HepG2 (cell line): ENCODE results near the gene ZFP36. TPM values are rescaled to one million over a fixed set of nuclear protein-coding genes. Genes with fewer than 3 reads are reported as not detected.
A peak's percentile ranks its signal among the peaks of the same experiment; 100 is the strongest.

Experiments used
- CHD2 ChIP-seq: IDR thresholded peaks from 2 replicates; pipeline ENCODE4 v1.6.1; 2011; ENCODE audit warnings: low read depth, low read length, improper control_type of control experiment
- FOSL1 ChIP-seq: sonication (generic); formaldehyde crosslinking; IDR thresholded peaks from 2 replicates; pipeline ENCODE4 v1.9.0; 2021; ENCODE audit warnings: missing genetic modification reagents, borderline replicate concordance
- KDM2A ChIP-seq: sonication (generic); formaldehyde crosslinking; IDR thresholded peaks from 2 replicates; pipeline ENCODE4 v1.4.0; 2020; ENCODE audit warnings: low read depth, missing genetic modification reagents, borderline replicate concordance
- NCOA5 ChIP-seq: sonication (generic); formaldehyde crosslinking; IDR thresholded peaks from 2 replicates; pipeline ENCODE4 v1.4.0; 2020; ENCODE audit warnings: missing genetic modification reagents
- NPAS2 ChIP-seq: sonication (generic); formaldehyde crosslinking; IDR thresholded peaks from 2 replicates; pipeline ENCODE4 v1.8.0; 2022; ENCODE audit warnings: mild to moderate bottlenecking, missing genetic modification reagents, borderline replicate concordance
- TBX3 ChIP-seq: fragments of 450-650 bp; IDR thresholded peaks from 2 replicates; pipeline ENCODE4 v1.6.1; 2017; ENCODE audit warnings: antibody characterized with exemption, mild to moderate bottlenecking, inconsistent platforms, borderline replicate concordance
- TOPORS ChIP-seq: sonication (generic); formaldehyde crosslinking; IDR thresholded peaks from 2 replicates; pipeline ENCODE4 v1.8.0; 2023; ENCODE audit warnings: mild to moderate bottlenecking, missing genetic modification reagents
- ZKSCAN8 ChIP-seq: IDR thresholded peaks from 2 replicates; pipeline ENCODE4 v1.6.1; 2016; ENCODE audit warnings: borderline replicate concordance, missing genetic modification reagents, missing compliant biosample characterization
- ZNF343 ChIP-seq: sonication (generic); formaldehyde crosslinking; IDR thresholded peaks from 2 replicates; pipeline ENCODE4 v1.4.0; 2020; ENCODE audit warnings: mild to moderate bottlenecking, missing genetic modification reagents
- polyA plus RNA-seq, 8 experiments: library from polyadenylated mRNA; depleted of rRNA in 3 of 8; stranded (reverse) in 7 of 8; unstranded in 1 of 8; fragments of >200 nt; fragmentation: Illumina TruSeq in 4 of 8; extraction: Trizol in 4 of 8; gene quantifications; 2 replicates each; pipeline versions ENCODE4 v1.2.1 to v1.2.3, GENCODE V29; 2011 to 2016; ENCODE audit warnings: low read depth in 4 of 8, missing spikeins in 1 of 8, mixed read lengths in 1 of 8; ENCODE audit not compliant: insufficient read depth in 1 of 8
- total RNA-seq, 5 experiments: library from RNA; depleted of rRNA; stranded (reverse); fragments of >200 nt; fragmentation: Illumina TruSeq; extraction: Trizol; gene quantifications; 2 replicates each; pipeline ENCODE4 v1.2.3, GENCODE V29; 2016; ENCODE audit warnings: low read depth in 1 of 5
- TF ChIP-seq, protein P1 (sequence below): sonication (generic); formaldehyde crosslinking; IDR thresholded peaks from 2 replicates; pipeline ENCODE4 v1.8.0; 2022; ENCODE audit warnings: missing genetic modification reagents, mild to moderate bottlenecking, inconsistent platforms, borderline replicate concordance
- TF ChIP-seq, protein P2 (sequence below): sonication (generic); formaldehyde crosslinking; IDR thresholded peaks from 2 replicates; pipeline ENCODE4 v1.5.0; 2020; ENCODE audit warnings: mild to moderate bottlenecking, missing genetic modification reagents
- TF ChIP-seq, protein P3 (sequence below): sonication (generic); formaldehyde crosslinking; IDR thresholded peaks from 2 replicates; pipeline ENCODE4 v1.8.0; 2023; ENCODE audit warnings: mild to moderate bottlenecking, missing genetic modification reagents
- TF ChIP-seq, protein P4 (sequence below), 2 experiments: fragments of 450-650 bp in 1 of 2; sonication (generic) in 1 of 2; formaldehyde crosslinking; IDR thresholded peaks; 2 replicates each; pipeline versions ENCODE4 v1.5.0 to v1.8.0; 2020 to 2022; ENCODE audit warnings: mild to moderate bottlenecking in 1 of 2, missing genetic modification reagents in 1 of 2
- TF ChIP-seq, protein P5 (sequence below): sonication (generic); formaldehyde crosslinking; IDR thresholded peaks from 2 replicates; pipeline ENCODE4 v1.4.0; 2020; ENCODE audit warnings: missing genetic modification reagents, borderline replicate concordance
- TF ChIP-seq, protein P6 (sequence below): sonication (generic); formaldehyde crosslinking; IDR thresholded peaks from 2 replicates; pipeline ENCODE4 v1.5.1; 2020; ENCODE audit warnings: mild to moderate bottlenecking, missing genetic modification reagents, moderate library complexity

Gene ZFP36
- total and polyA plus RNA-seq, 2 of the 13 experiments (the other 11 are each of a cell fraction or from before 2014, with no cell fraction given), result 1.4 to 1.7 TPM

DNA sequence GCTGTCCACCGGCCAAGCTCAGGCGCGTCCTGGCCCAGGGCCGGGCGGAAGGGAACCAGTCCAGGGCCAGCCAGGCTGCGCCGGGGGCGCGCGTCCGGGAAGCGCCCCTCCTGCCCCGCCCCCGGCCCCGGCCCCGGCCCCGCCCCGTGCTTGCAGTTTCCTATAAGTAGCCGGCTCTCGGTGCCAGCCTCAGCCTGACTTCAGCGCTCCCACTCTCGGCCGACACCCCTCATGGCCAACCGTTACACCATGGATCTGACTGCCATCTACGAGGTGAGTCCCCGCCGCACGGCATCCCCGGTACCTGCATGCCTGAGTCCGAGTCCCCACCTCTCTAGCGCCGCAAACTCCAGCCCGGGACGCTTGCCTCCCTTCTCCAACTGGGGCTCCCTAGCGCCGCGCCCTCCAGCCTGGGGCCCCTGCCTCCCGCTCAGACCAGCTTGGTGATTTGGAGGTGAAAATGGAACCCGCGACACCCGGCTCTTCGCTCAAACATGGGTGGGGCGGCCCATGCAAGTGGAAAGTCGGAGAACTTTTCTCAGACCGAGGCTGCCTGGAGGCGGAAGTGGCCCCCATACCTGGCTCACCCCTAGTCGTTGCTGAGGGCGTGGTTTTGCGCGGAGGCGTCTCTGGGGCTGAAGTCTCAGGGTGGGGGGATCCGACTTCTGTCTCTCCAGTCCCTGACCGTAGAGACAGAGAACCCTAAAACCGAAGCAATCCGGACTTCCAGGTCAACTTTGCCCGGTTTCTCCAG is at the start of gene ZFP36 (continued):
- TF ChIP-seq, protein P1, sequence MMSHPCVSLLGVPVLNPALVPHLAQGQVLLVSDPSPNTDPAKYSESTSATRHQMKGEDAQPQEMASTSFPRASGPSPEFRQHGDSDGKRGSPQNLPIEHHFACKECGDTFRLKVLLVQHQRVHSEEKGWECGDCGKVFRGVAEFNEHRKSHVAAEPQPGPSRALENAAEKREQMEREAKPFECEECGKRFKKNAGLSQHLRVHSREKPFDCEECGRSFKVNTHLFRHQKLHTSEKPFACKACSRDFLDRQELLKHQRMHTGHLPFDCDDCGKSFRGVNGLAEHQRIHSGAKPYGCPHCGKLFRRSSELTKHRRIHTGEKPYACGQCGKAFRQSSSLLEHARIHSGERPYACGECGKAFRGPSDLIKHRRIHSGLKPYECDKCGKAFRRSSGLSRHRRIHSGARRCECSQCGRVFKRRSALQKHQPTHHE (CRISPR knock-in tag), result 0 out of 2 replicates have a peak, but pooled peaks have one; percentile 25
- TF ChIP-seq CHD2 (no peak), FOSL1 (no peak), NPAS2 (no peak), ZKSCAN8 (CRISPR knock-in tag) (no peak), KDM2A (CRISPR knock-in tag) (peak; percentile 7; the same call in 1 of the 2 replicates), ZNF343 (CRISPR knock-in tag) (no peak), NCOA5 (CRISPR knock-in tag) (no peak), TOPORS (no peak), TBX3 (no peak)
- TF ChIP-seq, protein P2, sequence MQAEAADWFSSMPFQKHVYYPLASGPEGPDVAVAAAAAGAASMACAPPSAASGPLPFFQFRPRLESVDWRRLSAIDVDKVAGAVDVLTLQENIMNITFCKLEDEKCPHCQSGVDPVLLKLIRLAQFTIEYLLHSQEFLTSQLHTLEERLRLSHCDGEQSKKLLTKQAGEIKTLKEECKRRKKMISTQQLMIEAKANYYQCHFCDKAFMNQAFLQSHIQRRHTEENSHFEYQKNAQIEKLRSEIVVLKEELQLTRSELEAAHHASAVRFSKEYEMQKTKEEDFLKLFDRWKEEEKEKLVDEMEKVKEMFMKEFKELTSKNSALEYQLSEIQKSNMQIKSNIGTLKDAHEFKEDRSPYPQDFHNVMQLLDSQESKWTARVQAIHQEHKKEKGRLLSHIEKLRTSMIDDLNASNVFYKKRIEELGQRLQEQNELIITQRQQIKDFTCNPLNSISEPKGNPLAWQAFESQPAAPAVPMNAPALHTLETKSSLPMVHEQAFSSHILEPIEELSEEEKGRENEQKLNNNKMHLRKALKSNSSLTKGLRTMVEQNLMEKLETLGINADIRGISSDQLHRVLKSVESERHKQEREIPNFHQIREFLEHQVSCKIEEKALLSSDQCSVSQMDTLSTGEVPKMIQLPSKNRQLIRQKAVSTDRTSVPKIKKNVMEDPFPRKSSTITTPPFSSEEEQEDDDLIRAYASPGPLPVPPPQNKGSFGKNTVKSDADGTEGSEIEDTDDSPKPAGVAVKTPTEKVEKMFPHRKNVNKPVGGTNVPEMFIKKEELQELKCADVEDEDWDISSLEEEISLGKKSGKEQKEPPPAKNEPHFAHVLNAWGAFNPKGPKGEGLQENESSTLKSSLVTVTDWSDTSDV (CRISPR knock-in tag), result no peak
- TF ChIP-seq, protein P3, sequence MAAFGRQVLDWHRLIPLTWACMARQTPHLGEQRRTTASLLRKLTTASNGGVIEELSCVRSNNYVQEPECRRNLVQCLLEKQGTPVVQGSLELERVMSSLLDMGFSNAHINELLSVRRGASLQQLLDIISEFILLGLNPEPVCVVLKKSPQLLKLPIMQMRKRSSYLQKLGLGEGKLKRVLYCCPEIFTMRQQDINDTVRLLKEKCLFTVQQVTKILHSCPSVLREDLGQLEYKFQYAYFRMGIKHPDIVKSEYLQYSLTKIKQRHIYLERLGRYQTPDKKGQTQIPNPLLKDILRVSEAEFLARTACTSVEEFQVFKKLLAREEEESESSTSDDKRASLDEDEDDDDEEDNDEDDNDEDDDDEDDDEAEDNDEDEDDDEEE, result peak; percentile 80; the same call in 1 of the 2 replicates
- TF ChIP-seq, protein P4, sequence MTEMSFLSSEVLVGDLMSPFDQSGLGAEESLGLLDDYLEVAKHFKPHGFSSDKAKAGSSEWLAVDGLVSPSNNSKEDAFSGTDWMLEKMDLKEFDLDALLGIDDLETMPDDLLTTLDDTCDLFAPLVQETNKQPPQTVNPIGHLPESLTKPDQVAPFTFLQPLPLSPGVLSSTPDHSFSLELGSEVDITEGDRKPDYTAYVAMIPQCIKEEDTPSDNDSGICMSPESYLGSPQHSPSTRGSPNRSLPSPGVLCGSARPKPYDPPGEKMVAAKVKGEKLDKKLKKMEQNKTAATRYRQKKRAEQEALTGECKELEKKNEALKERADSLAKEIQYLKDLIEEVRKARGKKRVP (CRISPR knock-in tag; IDR thresholded peaks at IDR 0.05), result peak in 1 of 2 experiments; percentile 55; a peak in 1 of 4 replicates
- TF ChIP-seq, protein P5, sequence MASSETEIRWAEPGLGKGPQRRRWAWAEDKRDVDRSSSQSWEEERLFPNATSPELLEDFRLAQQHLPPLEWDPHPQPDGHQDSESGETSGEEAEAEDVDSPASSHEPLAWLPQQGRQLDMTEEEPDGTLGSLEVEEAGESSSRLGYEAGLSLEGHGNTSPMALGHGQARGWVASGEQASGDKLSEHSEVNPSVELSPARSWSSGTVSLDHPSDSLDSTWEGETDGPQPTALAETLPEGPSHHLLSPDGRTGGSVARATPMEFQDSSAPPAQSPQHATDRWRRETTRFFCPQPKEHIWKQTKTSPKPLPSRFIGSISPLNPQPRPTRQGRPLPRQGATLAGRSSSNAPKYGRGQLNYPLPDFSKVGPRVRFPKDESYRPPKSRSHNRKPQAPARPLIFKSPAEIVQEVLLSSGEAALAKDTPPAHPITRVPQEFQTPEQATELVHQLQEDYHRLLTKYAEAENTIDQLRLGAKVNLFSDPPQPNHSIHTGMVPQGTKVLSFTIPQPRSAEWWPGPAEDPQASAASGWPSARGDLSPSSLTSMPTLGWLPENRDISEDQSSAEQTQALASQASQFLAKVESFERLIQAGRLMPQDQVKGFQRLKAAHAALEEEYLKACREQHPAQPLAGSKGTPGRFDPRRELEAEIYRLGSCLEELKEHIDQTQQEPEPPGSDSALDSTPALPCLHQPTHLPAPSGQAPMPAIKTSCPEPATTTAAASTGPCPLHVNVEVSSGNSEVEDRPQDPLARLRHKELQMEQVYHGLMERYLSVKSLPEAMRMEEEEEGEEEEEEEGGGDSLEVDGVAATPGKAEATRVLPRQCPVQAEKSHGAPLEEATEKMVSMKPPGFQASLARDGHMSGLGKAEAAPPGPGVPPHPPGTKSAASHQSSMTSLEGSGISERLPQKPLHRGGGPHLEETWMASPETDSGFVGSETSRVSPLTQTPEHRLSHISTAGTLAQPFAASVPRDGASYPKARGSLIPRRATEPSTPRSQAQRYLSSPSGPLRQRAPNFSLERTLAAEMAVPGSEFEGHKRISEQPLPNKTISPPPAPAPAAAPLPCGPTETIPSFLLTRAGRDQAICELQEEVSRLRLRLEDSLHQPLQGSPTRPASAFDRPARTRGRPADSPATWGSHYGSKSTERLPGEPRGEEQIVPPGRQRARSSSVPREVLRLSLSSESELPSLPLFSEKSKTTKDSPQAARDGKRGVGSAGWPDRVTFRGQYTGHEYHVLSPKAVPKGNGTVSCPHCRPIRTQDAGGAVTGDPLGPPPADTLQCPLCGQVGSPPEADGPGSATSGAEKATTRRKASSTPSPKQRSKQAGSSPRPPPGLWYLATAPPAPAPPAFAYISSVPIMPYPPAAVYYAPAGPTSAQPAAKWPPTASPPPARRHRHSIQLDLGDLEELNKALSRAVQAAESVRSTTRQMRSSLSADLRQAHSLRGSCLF (CRISPR knock-in tag), result no peak
- TF ChIP-seq, protein P6, sequence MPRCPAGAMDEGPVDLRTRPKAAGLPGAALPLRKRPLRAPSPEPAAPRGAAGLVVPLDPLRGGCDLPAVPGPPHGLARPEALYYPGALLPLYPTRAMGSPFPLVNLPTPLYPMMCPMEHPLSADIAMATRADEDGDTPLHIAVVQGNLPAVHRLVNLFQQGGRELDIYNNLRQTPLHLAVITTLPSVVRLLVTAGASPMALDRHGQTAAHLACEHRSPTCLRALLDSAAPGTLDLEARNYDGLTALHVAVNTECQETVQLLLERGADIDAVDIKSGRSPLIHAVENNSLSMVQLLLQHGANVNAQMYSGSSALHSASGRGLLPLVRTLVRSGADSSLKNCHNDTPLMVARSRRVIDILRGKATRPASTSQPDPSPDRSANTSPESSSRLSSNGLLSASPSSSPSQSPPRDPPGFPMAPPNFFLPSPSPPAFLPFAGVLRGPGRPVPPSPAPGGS, result no peak
